ENCODE results near the gene CRLF2.

CRLF2 gene

GRCh38 chrX:1215123-1215823 lies 2.8 kb upstream of the CRLF2 start:
- TF ChIP-seq CTCF (IDR thresholded peaks at IDR 0.05; ENCODE audit: borderline replicate concordance, control extremely low read depth, extremely low read depth, insufficient read depth, missing control alignments) = no peak
- in situ Hi-C loops (cut with MboI; ENCODE audit: low sequenced_read_pairs, unreplicated experiment) = no loop called here
- DNase-seq (ENCODE audit: low spot score) = no peak

- in situ Hi-C loops (cut with MboI; ENCODE audit: low sequenced_read_pairs, unreplicated experiment) = no loop called here
- no peak for TF ChIP-seq CTCF (IDR thresholded peaks at IDR 0.05; ENCODE audit: borderline replicate concordance, control extremely low read depth, extremely low read depth, insufficient read depth, missing control alignments)
- DNase-seq (ENCODE audit: low spot score) = no peak
Observed at GRCh38 chrX:1213971-1214370, 1.5 kb upstream of the CRLF2 start.

- DNase-seq (ENCODE audit: low spot score) = no peak
- no peak for TF ChIP-seq CTCF (IDR thresholded peaks at IDR 0.05; ENCODE audit: borderline replicate concordance, control extremely low read depth, extremely low read depth, insufficient read depth, missing control alignments)
- in situ Hi-C loops (cut with MboI; ENCODE audit: low sequenced_read_pairs, unreplicated experiment) = no loop called here
Observed at GRCh38 chrX:1210844-1211243, 1.6 kb downstream of the CRLF2 start.

GRCh38 chrX:1207496-1208025 lies 4.9 kb downstream of the CRLF2 start:
- no peak for DNase-seq (ENCODE audit: low spot score)
- TF ChIP-seq CTCF (IDR thresholded peaks at IDR 0.05; ENCODE audit: borderline replicate concordance, control extremely low read depth, extremely low read depth, insufficient read depth, missing control alignments) = no peak
- in situ Hi-C loops (cut with MboI; ENCODE audit: low sequenced_read_pairs, unreplicated experiment) = no loop called here

- no peak for TF ChIP-seq CTCF (IDR thresholded peaks at IDR 0.05; ENCODE audit: borderline replicate concordance, control extremely low read depth, extremely low read depth, insufficient read depth, missing control alignments)
- DNase-seq (ENCODE audit: low spot score) = no peak
- in situ Hi-C loops (cut with MboI; ENCODE audit: low sequenced_read_pairs, unreplicated experiment) = no loop called here
Observed at GRCh38 chrX:1205681-1206611, 6.5 kb downstream of the CRLF2 start.

DNA sequence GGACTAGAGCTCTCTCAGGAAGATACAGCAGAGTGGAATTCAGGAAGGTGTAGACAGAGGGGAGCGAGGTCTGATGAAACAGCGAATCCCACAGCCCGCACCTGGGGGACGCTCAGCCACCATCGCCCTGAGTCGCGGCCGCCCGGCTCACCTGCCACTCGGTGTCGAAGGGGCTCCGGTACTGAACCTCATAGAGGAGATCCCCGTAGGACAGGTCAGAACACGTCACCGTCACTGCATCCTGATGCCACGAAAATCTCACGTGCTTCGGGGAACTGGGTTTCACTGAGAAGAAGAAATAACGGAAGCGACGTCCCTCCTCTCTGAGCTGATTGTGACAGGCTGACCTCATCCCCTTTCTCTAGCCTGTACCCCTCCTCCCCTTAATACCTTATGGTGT lies 10.2 kb downstream of the CRLF2 start:
- DNase-seq (ENCODE audit: low spot score) = no peak
- in situ Hi-C loops (cut with MboI; ENCODE audit: low sequenced_read_pairs, unreplicated experiment) = no loop called here
- no peak for TF ChIP-seq CTCF (IDR thresholded peaks at IDR 0.05; ENCODE audit: borderline replicate concordance, control extremely low read depth, extremely low read depth, insufficient read depth, missing control alignments)
